GM12878 (cell line): Measurements from ENCODE around the gene MAP7. TPM values are rescaled to one million over a fixed set of nuclear protein-coding genes. Genes with fewer than 3 reads are reported as not detected.

Experiments used
- CBX5 ChIP-seq: sonication (generic); IDR thresholded peaks from 2 replicates; pipeline ENCODE4 v1.6.1; 2016; ENCODE audit warnings: low read depth, moderate library complexity, mild to moderate bottlenecking, inconsistent platforms
- CEBPB ChIP-seq, 2 experiments: fragments of 150-350 bp in 1 of 2; IDR thresholded peaks; 2 replicates each; pipeline ENCODE4 v1.6.1; 2012 to 2014; ENCODE audit warnings: low read depth in 2 of 2, low read length in 2 of 2, borderline replicate concordance in 1 of 2, inconsistent platforms in 1 of 2
- CHD1 ChIP-seq: IDR thresholded peaks from 2 replicates; pipeline ENCODE4 v1.6.1; 2012; ENCODE audit warnings: low read depth, low read length, improper control_type of control experiment
- EED ChIP-seq: sonication (generic); IDR thresholded peaks from 2 replicates; pipeline ENCODE4 v1.6.1; 2016; ENCODE audit warnings: antibody characterized with exemption, low read depth
- EGR1 ChIP-seq, 2 experiments: IDR thresholded peaks; 1 replicate in 1 of 2; 2 replicates in 1 of 2; pipeline ENCODE4 v1.6.1; 2011 to 2012; ENCODE audit warnings: low read depth in 2 of 2, low read length in 2 of 2, borderline replicate concordance in 1 of 2, mild to moderate bottlenecking in 1 of 2, moderate library complexity in 1 of 2
- HDAC2 ChIP-seq: fragments of 200-600 bp; sonication (generic); IDR thresholded peaks from 2 replicates; pipeline ENCODE4 v1.6.1; 2017
- KAT2A ChIP-seq: conservative IDR thresholded peaks from 2 replicates; pipeline ENCODE4 v1.6.1; 2011; ENCODE audit warnings: low read depth, low read length; ENCODE audit not compliant: control insufficient read depth
- KLF5 ChIP-seq: fragments of 450-650 bp; IDR thresholded peaks from 2 replicates; pipeline ENCODE4 v1.6.1; 2014; ENCODE audit warnings: mild to moderate bottlenecking; ENCODE audit not compliant: partially characterized antibody
- MEF2A ChIP-seq: IDR thresholded peaks from 2 replicates; pipeline ENCODE4 v1.6.1; 2011; ENCODE audit warnings: low read depth, mild to moderate bottlenecking, low read length, moderate library complexity; ENCODE audit not compliant: insufficient read depth
- RUNX3 ChIP-seq: IDR thresholded peaks from 2 replicates; pipeline ENCODE4 v1.6.1; 2012; ENCODE audit warnings: low read length, inconsistent platforms
- SIN3A ChIP-seq: IDR thresholded peaks from 2 replicates; pipeline ENCODE4 v1.6.1; 2012; ENCODE audit warnings: low read depth, low read length, improper control_type of control experiment
- SIX5 ChIP-seq: IDR thresholded peaks from 2 replicates; pipeline ENCODE4 v1.6.1; 2011; ENCODE audit warnings: mild to moderate bottlenecking, low read depth, low read length, moderate library complexity; ENCODE audit not compliant: severe bottlenecking
- TCF7 ChIP-seq: IDR thresholded peaks from 2 replicates; pipeline ENCODE4 v1.6.1; 2014; ENCODE audit warnings: antibody characterized with exemption, borderline replicate concordance
- ZNF207 ChIP-seq: fragments of 450-650 bp; IDR thresholded peaks from 2 replicates; pipeline ENCODE4 v1.6.1; 2014; ENCODE audit warnings: antibody characterized with exemption, mild to moderate bottlenecking, borderline replicate concordance
- polyA plus RNA-seq, 11 experiments: library from polyadenylated mRNA; depleted of rRNA in 4 of 11; unstranded in 6 of 11; stranded (reverse) in 5 of 11; fragments of >200 nt; fragmentation: Nextera tagmentation in 4 of 11; fragmentation: Illumina TruSeq in 1 of 11; extraction: Ambion mirVana in 4 of 11; extraction: Trizol in 1 of 11; gene quantifications; 1 replicate in 1 of 11; 2 replicates in 10 of 11; pipeline versions ENCODE4 v1.2.1 to v1.2.3, GENCODE V29; 2011 to 2016; ENCODE audit warnings: inconsistent platforms in 2 of 11, missing spikeins in 2 of 11, low read depth in 1 of 11
- total RNA-seq, 4 experiments: library from RNA; depleted of rRNA in 3 of 4; stranded (reverse); fragments of >200 nt in 3 of 4; fragmentation: Illumina TruSeq in 1 of 4; extraction: Trizol in 1 of 4; gene quantifications; 2 replicates each; pipeline versions ENCODE4 v1.2.1 to v1.2.3, GENCODE V29; 2013 to 2021
- TF ChIP-seq, protein P1 (sequence below): IDR thresholded peaks from 2 replicates; pipeline ENCODE4 v1.6.1; 2011; ENCODE audit warnings: low read depth, low read length, improper control_type of control experiment, borderline replicate concordance
- TF ChIP-seq, protein P2 (sequence below): fragments of 450-650 bp; IDR thresholded peaks from 2 replicates; pipeline ENCODE4 v1.6.1; 2016; ENCODE audit warnings: mild to moderate bottlenecking
- TF ChIP-seq, protein P3 (sequence below): fragments of 450-650 bp; IDR thresholded peaks from 2 replicates; pipeline ENCODE4 v1.6.1; 2017; ENCODE audit warnings: mild to moderate bottlenecking, low read depth, inconsistent platforms; ENCODE audit not compliant: poor library complexity, severe bottlenecking
- TF ChIP-seq, protein P4 (sequence below): IDR thresholded peaks from 2 replicates; pipeline ENCODE4 v1.6.1; 2012; ENCODE audit warnings: low read depth, low read length, improper control_type of control experiment
- TF ChIP-seq, protein P5 (sequence below): fragments of 150-350 bp; IDR thresholded peaks from 2 replicates; pipeline ENCODE4 v1.6.1; 2014; ENCODE audit warnings: mild to moderate bottlenecking, low read depth, low read length
- TF ChIP-seq, protein P6 (sequence below), 3 experiments: IDR thresholded peaks in 2 of 3; conservative IDR thresholded peaks in 1 of 3; 2 replicates each; pipeline ENCODE4 v1.5.1; 2011; ENCODE audit warnings: low read depth in 3 of 3, low read length in 3 of 3, mild to moderate bottlenecking in 3 of 3, control low read depth in 2 of 3, moderate library complexity in 2 of 3, inconsistent platforms in 1 of 3, mixed read lengths in 1 of 3; ENCODE audit not compliant: control insufficient read depth in 2 of 3, insufficient read depth in 1 of 3; ENCODE audit errors: extremely low read depth in 1 of 3

Gene MAP7
- total and polyA plus RNA-seq, 10 of the 15 experiments (the other 5 are each of a cell fraction or from before 2014, with no cell fraction given), result 0.04 to 0.17 (median 0.08) TPM; not detected in 2

DNA sequence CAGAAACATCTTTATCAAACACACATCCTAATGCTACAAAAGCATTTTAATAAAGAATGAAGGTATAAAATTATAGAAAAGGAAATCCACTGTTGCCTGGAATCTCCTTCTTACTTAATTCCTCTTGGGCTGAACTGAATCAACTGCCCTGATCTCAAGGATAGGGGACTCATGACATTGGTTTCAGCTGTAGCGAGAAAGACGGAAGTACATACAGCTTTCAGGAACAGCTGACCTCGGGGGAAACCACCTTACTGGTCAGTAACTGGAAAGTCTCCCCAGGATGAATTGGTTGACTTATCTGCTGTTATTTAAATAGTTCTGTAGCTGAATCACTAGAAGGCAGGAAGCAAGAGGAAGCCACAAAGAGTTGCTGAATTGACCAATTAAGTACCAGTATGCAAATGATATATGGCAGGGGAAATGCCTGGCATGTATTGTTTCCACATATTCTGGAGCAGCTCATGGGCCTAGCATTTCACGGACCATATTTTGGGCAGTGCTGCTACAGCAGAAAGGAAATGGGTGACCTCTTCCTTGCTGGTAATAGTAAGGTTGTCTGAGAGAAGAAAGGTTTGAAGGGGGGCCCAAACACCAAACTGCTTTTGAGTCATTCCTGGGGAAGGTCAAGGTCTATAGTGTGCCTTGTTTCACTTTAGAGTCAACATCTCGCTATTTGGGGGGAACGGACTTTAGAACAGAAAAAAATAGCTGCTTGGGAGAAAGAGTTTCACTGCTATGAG lies 43.7 kb upstream of the MAP7 start (continued):
- TF ChIP-seq SIN3A (no peak), MEF2A (0 out of 2 replicates have a peak, but pooled peaks have one; percentile 59), KAT2A (no peak), EED (peak; percentile 71), HDAC2 (no peak), CBX5 (peak; percentile 53; the same call in 1 of the 2 replicates), KLF5 (no peak), TCF7 (no peak), CHD1 (peak; percentile 54; the same call in 1 of the 2 replicates), CEBPB (IDR thresholded peaks at IDR 0.05; ENCODE audit: borderline replicate concordance in 1 of 2, low read depth in 2 of 2, low read length in 2 of 2) (no peak), RUNX3 (peak; percentile 90; the same call in 1 of the 2 replicates), EGR1 (IDR thresholded peaks at IDR 0.05; ENCODE audit: borderline replicate concordance in 1 of 2, low read depth in 2 of 2, low read length in 2 of 2) (no peak), ZNF207 (no peak), SIX5 (no peak)
- TF ChIP-seq, protein P1, sequence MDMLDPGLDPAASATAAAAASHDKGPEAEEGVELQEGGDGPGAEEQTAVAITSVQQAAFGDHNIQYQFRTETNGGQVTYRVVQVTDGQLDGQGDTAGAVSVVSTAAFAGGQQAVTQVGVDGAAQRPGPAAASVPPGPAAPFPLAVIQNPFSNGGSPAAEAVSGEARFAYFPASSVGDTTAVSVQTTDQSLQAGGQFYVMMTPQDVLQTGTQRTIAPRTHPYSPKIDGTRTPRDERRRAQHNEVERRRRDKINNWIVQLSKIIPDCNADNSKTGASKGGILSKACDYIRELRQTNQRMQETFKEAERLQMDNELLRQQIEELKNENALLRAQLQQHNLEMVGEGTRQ, result peak; percentile 57; the same call in 1 of the 2 replicates
- TF ChIP-seq, protein P2, sequence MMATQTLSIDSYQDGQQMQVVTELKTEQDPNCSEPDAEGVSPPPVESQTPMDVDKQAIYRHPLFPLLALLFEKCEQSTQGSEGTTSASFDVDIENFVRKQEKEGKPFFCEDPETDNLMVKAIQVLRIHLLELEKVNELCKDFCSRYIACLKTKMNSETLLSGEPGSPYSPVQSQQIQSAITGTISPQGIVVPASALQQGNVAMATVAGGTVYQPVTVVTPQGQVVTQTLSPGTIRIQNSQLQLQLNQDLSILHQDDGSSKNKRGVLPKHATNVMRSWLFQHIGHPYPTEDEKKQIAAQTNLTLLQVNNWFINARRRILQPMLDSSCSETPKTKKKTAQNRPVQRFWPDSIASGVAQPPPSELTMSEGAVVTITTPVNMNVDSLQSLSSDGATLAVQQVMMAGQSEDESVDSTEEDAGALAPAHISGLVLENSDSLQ, result peak; percentile 28; the same call in 1 of the 2 replicates
- TF ChIP-seq, protein P3, sequence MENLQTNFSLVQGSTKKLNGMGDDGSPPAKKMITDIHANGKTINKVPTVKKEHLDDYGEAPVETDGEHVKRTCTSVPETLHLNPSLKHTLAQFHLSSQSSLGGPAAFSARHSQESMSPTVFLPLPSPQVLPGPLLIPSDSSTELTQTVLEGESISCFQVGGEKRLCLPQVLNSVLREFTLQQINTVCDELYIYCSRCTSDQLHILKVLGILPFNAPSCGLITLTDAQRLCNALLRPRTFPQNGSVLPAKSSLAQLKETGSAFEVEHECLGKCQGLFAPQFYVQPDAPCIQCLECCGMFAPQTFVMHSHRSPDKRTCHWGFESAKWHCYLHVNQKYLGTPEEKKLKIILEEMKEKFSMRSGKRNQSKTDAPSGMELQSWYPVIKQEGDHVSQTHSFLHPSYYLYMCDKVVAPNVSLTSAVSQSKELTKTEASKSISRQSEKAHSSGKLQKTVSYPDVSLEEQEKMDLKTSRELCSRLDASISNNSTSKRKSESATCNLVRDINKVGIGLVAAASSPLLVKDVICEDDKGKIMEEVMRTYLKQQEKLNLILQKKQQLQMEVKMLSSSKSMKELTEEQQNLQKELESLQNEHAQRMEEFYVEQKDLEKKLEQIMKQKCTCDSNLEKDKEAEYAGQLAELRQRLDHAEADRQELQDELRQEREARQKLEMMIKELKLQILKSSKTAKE, result peak; percentile 61
- TF ChIP-seq, protein P4, sequence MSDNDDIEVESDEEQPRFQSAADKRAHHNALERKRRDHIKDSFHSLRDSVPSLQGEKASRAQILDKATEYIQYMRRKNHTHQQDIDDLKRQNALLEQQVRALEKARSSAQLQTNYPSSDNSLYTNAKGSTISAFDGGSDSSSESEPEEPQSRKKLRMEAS, result no peak
- TF ChIP-seq, protein P5, sequence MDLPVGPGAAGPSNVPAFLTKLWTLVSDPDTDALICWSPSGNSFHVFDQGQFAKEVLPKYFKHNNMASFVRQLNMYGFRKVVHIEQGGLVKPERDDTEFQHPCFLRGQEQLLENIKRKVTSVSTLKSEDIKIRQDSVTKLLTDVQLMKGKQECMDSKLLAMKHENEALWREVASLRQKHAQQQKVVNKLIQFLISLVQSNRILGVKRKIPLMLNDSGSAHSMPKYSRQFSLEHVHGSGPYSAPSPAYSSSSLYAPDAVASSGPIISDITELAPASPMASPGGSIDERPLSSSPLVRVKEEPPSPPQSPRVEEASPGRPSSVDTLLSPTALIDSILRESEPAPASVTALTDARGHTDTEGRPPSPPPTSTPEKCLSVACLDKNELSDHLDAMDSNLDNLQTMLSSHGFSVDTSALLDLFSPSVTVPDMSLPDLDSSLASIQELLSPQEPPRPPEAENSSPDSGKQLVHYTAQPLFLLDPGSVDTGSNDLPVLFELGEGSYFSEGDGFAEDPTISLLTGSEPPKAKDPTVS, result no peak
- TF ChIP-seq, protein P6, sequence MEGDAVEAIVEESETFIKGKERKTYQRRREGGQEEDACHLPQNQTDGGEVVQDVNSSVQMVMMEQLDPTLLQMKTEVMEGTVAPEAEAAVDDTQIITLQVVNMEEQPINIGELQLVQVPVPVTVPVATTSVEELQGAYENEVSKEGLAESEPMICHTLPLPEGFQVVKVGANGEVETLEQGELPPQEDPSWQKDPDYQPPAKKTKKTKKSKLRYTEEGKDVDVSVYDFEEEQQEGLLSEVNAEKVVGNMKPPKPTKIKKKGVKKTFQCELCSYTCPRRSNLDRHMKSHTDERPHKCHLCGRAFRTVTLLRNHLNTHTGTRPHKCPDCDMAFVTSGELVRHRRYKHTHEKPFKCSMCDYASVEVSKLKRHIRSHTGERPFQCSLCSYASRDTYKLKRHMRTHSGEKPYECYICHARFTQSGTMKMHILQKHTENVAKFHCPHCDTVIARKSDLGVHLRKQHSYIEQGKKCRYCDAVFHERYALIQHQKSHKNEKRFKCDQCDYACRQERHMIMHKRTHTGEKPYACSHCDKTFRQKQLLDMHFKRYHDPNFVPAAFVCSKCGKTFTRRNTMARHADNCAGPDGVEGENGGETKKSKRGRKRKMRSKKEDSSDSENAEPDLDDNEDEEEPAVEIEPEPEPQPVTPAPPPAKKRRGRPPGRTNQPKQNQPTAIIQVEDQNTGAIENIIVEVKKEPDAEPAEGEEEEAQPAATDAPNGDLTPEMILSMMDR (IDR thresholded peaks at IDR 0.05 in 2 of 3, conservative IDR thresholded peaks at IDR 0.05 in 1 of 3; ENCODE audit: control insufficient read depth in 2 of 3, extremely low read depth in 1 of 3, insufficient read depth in 1 of 3, low read depth in 3 of 3, low read length in 3 of 3), result no peak
